ENCODE results near the gene KAT6B. TPM values are rescaled to one million over a fixed set of nuclear protein-coding genes. Genes with fewer than 3 reads are reported as not detected.

The KAT6B gene
- total RNA-seq, 4 donors from 2014 or later = 45.6 to 48.9 (median 47.5) TPM

GRCh38 chr10:74816824-74817498 is 9.4 kb upstream of the KAT6B start:
- TF ChIP-seq CTCF (IDR thresholded peaks at IDR 0.05; ENCODE audit: low read depth) = no peak

DNA sequence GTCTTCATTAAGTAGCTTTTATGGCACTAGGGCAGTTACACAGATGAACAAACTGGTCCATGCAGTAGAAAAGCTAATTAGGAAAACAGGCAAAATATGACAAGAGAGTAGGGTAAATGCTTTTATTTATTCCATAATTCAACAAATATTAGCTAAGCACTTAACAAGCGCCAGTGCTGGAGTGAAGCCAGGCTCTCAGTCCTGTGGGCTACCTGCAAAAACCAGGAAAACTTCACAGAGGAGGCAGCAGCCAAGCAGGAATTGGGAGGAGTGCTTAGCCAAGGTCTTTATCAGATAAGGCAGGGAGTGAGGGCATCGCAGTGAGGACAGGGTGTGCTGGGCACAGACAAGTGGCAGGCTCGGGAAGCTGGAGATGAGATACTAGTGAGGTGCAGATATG is 4.9 kb upstream of the KAT6B start:
- no peak for TF ChIP-seq CTCF (IDR thresholded peaks at IDR 0.05; ENCODE audit: low read depth)

- no peak for TF ChIP-seq CTCF (IDR thresholded peaks at IDR 0.05; ENCODE audit: low read depth)
Measured at GRCh38 chr10:74822101-74822500, 4.3 kb upstream of the KAT6B start.

DNA sequence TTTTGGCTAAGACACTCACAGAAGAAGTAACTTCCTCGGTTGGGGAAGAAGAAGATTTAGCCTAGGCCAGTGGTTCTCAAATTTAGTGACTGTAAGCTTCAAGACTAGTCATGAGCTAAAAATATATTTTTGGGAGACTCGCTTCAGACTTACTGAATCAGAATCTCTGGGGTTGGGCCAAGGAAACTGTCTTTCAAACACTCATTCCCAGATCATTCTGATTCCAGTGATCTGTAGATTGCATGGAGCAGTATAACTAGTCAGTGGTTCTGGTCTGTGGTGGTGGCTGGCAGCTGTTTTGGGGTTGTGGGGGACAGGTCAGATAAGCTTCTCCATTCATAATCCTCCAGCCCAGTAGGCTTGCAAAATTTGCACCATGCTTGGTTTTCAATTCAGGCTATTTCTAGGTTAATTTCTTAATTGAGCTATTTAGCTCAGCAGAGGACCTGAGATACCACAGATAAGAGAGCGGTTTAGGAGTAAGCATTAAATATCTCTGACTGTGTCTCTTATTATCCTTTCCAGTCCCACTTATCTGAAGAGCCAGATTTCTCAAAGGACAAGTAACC is 3.8 kb upstream of the KAT6B start:
- TF ChIP-seq CTCF (IDR thresholded peaks at IDR 0.05; ENCODE audit: low read depth) = no peak

DNA sequence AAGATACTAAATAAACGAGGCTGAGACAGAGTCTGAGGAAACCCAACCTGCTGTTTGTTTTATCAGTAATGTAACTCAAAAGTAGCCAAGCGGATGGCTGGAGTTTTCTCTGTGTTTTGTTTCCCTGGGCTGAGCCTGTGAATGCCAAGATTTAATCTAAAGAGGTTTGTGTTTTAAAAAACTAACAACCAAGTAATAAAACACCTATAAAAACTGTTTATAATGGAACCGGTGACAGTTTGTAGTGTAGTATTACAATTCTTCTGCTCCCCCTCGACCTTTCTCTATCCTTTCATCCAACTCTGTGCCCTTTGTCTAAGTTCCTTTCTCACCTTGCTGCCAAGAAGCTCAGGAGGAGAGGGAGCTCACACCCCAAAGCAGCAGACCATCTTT is 2.6 kb upstream of the KAT6B start:
- no peak for TF ChIP-seq CTCF (IDR thresholded peaks at IDR 0.05; ENCODE audit: low read depth)

DNA sequence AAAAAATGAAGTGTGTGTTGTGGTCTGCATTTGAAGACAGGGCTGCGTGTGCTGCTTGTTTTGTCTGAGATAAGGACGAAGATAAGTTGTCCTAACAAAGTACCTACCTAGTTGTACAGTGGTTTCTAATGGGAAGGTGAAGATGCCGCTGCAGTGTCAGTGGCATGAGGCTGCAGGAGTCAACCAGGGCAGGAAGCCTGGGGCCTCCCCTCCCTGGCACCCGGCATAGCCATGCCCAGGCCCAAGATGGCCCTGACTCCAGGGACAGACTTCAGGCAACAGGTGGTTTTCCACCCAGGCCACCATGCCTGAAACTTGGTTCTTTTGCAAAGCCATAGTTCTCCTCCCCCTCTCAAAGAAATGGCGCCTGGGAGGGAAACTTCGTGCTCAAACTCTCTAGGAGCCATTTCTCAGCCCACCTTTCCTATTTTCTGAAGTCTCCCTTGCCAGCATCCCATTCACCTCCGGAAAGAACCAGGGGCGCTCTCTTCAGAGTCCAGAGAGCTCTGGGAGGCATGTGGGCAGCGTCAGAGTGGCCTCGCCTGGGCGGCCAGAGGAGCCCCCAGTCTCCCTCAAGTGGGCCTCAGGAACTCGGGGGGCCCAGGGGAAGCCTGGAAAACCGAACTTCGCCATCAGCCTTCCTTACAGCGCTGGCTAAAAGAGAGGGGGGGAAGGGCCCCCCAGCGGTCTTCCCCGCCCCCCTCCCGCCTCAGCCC is 2.1 kb upstream of the KAT6B start:
- no peak for TF ChIP-seq CTCF (IDR thresholded peaks at IDR 0.05; ENCODE audit: low read depth)

DNA sequence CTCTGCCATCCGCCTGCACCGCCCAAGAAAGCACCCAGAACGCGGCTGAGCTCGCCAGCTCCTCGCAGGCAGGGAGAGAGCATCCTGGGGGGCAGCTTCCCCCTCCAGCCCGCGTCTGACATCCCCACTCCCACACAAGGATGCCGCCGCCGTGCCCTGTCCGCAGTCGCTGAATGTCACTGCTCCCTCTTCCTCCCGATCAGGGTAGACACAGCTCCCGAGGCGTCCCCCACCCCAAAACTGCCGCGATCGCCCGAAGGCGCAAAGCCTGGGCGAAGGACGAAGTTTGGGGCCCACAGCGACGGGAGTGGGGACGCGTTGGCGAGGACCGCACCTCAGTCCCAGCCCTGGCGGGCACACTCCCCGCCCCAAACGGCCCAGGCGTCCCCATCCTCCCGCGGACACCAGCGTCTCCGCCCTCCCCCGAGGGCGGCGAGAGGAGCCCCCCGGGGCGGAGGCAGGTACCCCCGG is 1.5 kb upstream of the KAT6B start:
- no peak for TF ChIP-seq CTCF (IDR thresholded peaks at IDR 0.05; ENCODE audit: low read depth)

Data from subcutaneous adipose tissue (tissue), 4 donors.